DOHH2 (cell line): ENCODE measurements around the gene HOXB6.
A peak's percentile ranks its signal among the peaks of the same experiment; 100 is the strongest.

Source experiments
- CTCF ChIP-seq: fragments of 200-600 bp; sonication (generic); IDR thresholded peaks from one replicate; pipeline ENCODE4 v1.5.1; 2014; ENCODE audit warnings: antibody characterized with exemption, mild to moderate bottlenecking, low read depth, low read length; ENCODE audit not compliant: poor library complexity, severe bottlenecking
- EZH2phosphoT487 ChIP-seq: fragments of 200-600 bp; sonication (generic); IDR thresholded peaks from 2 replicates; pipeline ENCODE4 v1.6.1; 2017; ENCODE audit warnings: borderline replicate concordance, mild to moderate bottlenecking, antibody characterized with exemption, low read length, moderate library complexity, mixed read lengths

- TF ChIP-seq CTCF (no peak), EZH2phosphoT487 (0 out of 2 replicates have a peak, but pooled peaks have one; percentile 22)
Measured at GRCh38 chr17:48579760-48580554, 24.8 kb downstream of the HOXB6 start.
